ENCODE results near the gene AREG. TPM values are rescaled to one million over a fixed set of nuclear protein-coding genes. Genes with fewer than 3 reads are reported as not detected.

The AREG gene
- total RNA-seq, 1 experiment from 2014 or later = 146 TPM

DNA sequence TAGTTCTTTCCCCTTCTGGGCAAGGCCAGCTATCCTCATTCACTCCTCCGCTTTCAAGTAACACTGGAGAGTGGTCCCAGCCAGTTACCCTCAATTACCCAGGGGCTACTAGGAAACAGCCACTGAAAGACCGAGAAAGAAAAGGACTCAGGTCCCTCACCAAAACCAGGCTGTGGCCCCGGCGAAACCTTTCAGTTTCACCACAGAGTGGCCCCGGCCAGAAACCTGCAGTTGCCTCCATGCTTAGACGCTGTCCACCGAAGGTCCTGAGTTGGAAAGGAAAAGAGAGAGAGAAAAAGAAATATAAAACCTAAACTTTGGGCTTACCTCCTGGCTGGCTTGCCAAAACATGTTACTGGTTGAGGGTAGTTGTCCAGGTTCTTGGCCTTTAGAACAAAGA, 5.0 kb upstream of the AREG start:
- CTCF ChIA-PET = no interaction called here
- no TSS peak for BruUV-seq (replicated peaks)
- Histone ChIP-seq H3K36me3 (ENCODE audit: control insufficient read depth, insufficient read depth, low read length) (no peaks in the 10 kb centered on the region), H3K27me3 (replicated peaks; ENCODE audit: control insufficient read depth, insufficient read depth, low read length) (no peaks in the 10 kb centered on the region), H3K4me1 (0 out of 2 replicates have a peak, but pooled peaks cover 5% of the 10 kb centered on the region), H3K4me3 (ENCODE audit: low read depth, low read length) (no peak overlapping the region), H3K9me3 (no peaks in the 10 kb centered on the region)
- Mint-ChIP-seq H3K27me3 (ENCODE audit: insufficient read depth, unreplicated experiment) (no peaks in the 10 kb centered on the region), H3K9me3 (ENCODE audit: unreplicated experiment) (no peaks in the 10 kb centered on the region), H3K36me3 (ENCODE audit: insufficient read depth, unreplicated experiment) (peaks cover 4% of the 10 kb centered on the region), H3K27ac (ENCODE audit: unreplicated experiment) (no peak overlapping the region), H3K4me3 (ENCODE audit: unreplicated experiment) (no peak overlapping the region), H3K4me1 (ENCODE audit: low read depth, unreplicated experiment) (no peaks in the 10 kb centered on the region)
- TF ChIP-seq, protein P1, sequence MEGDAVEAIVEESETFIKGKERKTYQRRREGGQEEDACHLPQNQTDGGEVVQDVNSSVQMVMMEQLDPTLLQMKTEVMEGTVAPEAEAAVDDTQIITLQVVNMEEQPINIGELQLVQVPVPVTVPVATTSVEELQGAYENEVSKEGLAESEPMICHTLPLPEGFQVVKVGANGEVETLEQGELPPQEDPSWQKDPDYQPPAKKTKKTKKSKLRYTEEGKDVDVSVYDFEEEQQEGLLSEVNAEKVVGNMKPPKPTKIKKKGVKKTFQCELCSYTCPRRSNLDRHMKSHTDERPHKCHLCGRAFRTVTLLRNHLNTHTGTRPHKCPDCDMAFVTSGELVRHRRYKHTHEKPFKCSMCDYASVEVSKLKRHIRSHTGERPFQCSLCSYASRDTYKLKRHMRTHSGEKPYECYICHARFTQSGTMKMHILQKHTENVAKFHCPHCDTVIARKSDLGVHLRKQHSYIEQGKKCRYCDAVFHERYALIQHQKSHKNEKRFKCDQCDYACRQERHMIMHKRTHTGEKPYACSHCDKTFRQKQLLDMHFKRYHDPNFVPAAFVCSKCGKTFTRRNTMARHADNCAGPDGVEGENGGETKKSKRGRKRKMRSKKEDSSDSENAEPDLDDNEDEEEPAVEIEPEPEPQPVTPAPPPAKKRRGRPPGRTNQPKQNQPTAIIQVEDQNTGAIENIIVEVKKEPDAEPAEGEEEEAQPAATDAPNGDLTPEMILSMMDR (IDR thresholded peaks at IDR 0.05; ENCODE audit: insufficient read depth in 1 of 2, low read depth in 1 of 2, low read length in 1 of 2, severe bottlenecking in 1 of 2, unreplicated experiment in 1 of 2) = no peak
- DNase-seq = no peak
- intact Hi-C loops (cut with micrococcal nuclease; ENCODE audit: unreplicated experiment) = no loop called here
- POLR2A ChIA-PET = no interaction called here

DNA sequence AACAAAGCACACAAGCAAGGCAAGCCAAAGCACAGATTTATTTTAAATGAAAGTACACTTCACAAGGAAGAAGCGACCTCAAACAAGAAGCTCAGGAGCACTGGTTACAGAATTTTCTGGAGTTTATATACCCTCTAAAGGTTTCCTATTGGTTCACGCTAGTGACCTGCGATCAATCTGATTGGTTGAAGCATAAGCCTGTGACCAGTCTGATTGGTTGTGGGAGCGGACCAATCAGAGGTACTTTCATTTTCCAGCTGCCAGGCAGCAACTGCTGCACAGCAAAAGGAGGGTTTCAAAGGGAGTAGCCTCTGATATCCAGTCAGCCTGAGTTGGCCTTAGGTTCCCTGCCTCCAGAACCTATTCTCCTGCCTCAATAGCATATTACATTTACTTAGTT, 4.6 kb upstream of the AREG start:
- Mint-ChIP-seq H3K4me3 (ENCODE audit: unreplicated experiment) (no peak overlapping the region), H3K27ac (ENCODE audit: unreplicated experiment) (no peak overlapping the region), H3K27me3 (ENCODE audit: insufficient read depth, unreplicated experiment) (no peaks in the 10 kb centered on the region), H3K36me3 (ENCODE audit: insufficient read depth, unreplicated experiment) (peaks cover 8% of the 10 kb centered on the region), H3K4me1 (ENCODE audit: low read depth, unreplicated experiment) (no peaks in the 10 kb centered on the region), H3K9me3 (ENCODE audit: unreplicated experiment) (no peaks in the 10 kb centered on the region)
- CTCF ChIA-PET = no interaction called here
- POLR2A ChIA-PET = no interaction called here
- no peak overlapping the region for H3K4me3 ChIP-seq (ENCODE audit: low read depth, low read length)
- no peaks in the 10 kb centered on the region for H3K9me3 ChIP-seq
- H3K4me1 ChIP-seq = 0 out of 2 replicates have a peak, but pooled peaks cover 5% of the 10 kb centered on the region
- BruUV-seq (replicated peaks) = no TSS peak
- no peaks in the 10 kb centered on the region for H3K36me3 ChIP-seq (ENCODE audit: control insufficient read depth, insufficient read depth, low read length)
- intact Hi-C loops (cut with micrococcal nuclease; ENCODE audit: unreplicated experiment) = no loop called here
- no peak for DNase-seq
- H3K27me3 ChIP-seq (replicated peaks; ENCODE audit: control insufficient read depth, insufficient read depth, low read length) = no peaks in the 10 kb centered on the region
- TF ChIP-seq, protein P1 (IDR thresholded peaks at IDR 0.05; ENCODE audit: insufficient read depth in 1 of 2, low read depth in 1 of 2, low read length in 1 of 2, severe bottlenecking in 1 of 2, unreplicated experiment in 1 of 2) = no peak

DNA sequence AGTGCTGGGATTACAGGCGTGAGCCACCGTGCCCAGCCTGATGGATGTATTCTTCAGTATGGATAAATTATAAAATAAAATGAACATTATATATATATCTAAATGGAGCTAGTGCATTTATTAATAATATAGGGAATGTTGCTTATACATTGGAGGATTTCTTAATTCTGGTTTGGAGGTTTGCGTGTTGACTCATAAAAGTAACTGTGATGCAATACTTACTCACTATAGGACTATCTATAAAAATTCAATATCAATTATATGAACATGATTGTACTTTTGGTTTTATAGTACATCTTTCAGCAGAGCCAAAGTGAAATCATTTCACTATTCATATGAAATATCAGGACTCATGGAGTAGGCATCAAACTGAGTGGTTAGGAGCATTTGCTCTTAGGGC, 3.2 kb upstream of the AREG start:
- Mint-ChIP-seq H3K27me3 (ENCODE audit: insufficient read depth, unreplicated experiment) (no peaks in the 10 kb centered on the region), H3K9me3 (ENCODE audit: unreplicated experiment) (no peaks in the 10 kb centered on the region), H3K27ac (ENCODE audit: unreplicated experiment) (no peak overlapping the region), H3K36me3 (ENCODE audit: insufficient read depth, unreplicated experiment) (peaks cover 18% of the 10 kb centered on the region), H3K4me3 (ENCODE audit: unreplicated experiment) (no peak overlapping the region), H3K4me1 (ENCODE audit: low read depth, unreplicated experiment) (no peaks in the 10 kb centered on the region)
- TF ChIP-seq, protein P1 (IDR thresholded peaks at IDR 0.05; ENCODE audit: insufficient read depth in 1 of 2, low read depth in 1 of 2, low read length in 1 of 2, severe bottlenecking in 1 of 2, unreplicated experiment in 1 of 2) = no peak
- no peaks in the 10 kb centered on the region for H3K27me3 ChIP-seq (replicated peaks; ENCODE audit: control insufficient read depth, insufficient read depth, low read length)
- H3K4me3 ChIP-seq (ENCODE audit: low read depth, low read length) = no peak overlapping the region
- BruUV-seq (replicated peaks) = no TSS peak
- no peaks in the 10 kb centered on the region for H3K9me3 ChIP-seq
- intact Hi-C loops (cut with micrococcal nuclease; ENCODE audit: unreplicated experiment) = no loop called here
- H3K36me3 ChIP-seq (ENCODE audit: control insufficient read depth, insufficient read depth, low read length) = no peaks in the 10 kb centered on the region
- 0 out of 2 replicates have a peak, but pooled peaks cover 5% of the 10 kb centered on the region for H3K4me1 ChIP-seq
- ChIA-PET POLR2A (no interaction called here), CTCF (no interaction called here)
- no peak for DNase-seq

Measured in Caco-2 (cell line).